HuH-7 (cell line): ENCODE measurements around the gene RHOC.

Experiments
- DNase-seq: peaks from one replicate; pipeline ENCODE4 v3.0.0; 2011; ENCODE audit warnings: low spot score

The RHOC gene

GRCh38 chr1:112717263-112717873, 10.4 kb upstream of the RHOC start:
- no peak for DNase-seq

- peak; percentile 93 for DNase-seq
These were observed 9.3 kb upstream of the RHOC start for GRCh38 chr1:112716133-112716720.

GRCh38 chr1:112715264-112716053, 8.5 kb upstream of the RHOC start, which contains the start of gene PPM1J:
PPM1J (minus strand) TSS chr1:112715332; CDS start chr1:112715301, 31 bp downstream.
- peak; percentile 95 for DNase-seq

- DNase-seq, result no peak
These were observed 7.7 kb upstream of the RHOC start for GRCh38 chr1:112714313-112715263.

GRCh38 chr1:112713466-112714312, 6.8 kb upstream of the RHOC start:
- DNase-seq, result no peak

GRCh38 chr1:112712701-112713128, 5.8 kb upstream of the RHOC start:
- DNase-seq, result no peak

GRCh38 chr1:112712191-112712590, 5.3 kb upstream of the RHOC start:
- no peak for DNase-seq

- no peak for DNase-seq
These were observed 4.7 kb upstream of the RHOC start for GRCh38 chr1:112711670-112712069.

GRCh38 chr1:112711041-112711440, 4.1 kb upstream of the RHOC start:
- DNase-seq, result no peak

- no peak for DNase-seq
These were observed 3.7 kb upstream of the RHOC start for GRCh38 chr1:112710586-112710985.

GRCh38 chr1:112710159-112710558, 3.2 kb upstream of the RHOC start:
- no peak for DNase-seq

- DNase-seq, result no peak
These were observed 1.6 kb upstream of the RHOC start for GRCh38 chr1:112708489-112708888.

GRCh38 chr1:112708002-112708448, 1.1 kb upstream of the RHOC start:
- no peak for DNase-seq

- peak; percentile 93 for DNase-seq
These were observed 484 bp upstream of the RHOC start for GRCh38 chr1:112707221-112708001.

GRCh38 chr1:112704934-112705627, 1.8 kb downstream of the RHOC start:
- peak; percentile 87 for DNase-seq

- no peak for DNase-seq
These were observed 2.5 kb downstream of the RHOC start for GRCh38 chr1:112704391-112704933.

GRCh38 chr1:112703706-112704105, 3.2 kb downstream of the RHOC start:
- DNase-seq, result no peak

- no peak for DNase-seq
These were observed 4.3 kb downstream of the RHOC start for GRCh38 chr1:112702420-112703261.
